Measurements from ENCODE around the gene GPC6. TPM values are rescaled to one million over a fixed set of nuclear protein-coding genes. Genes with fewer than 3 reads are reported as not detected.

GPC6 gene
- total and polyA plus RNA-seq, 5 donors from 2014 or later: not detected

GRCh38 chr13:93625536-93625935, 398.9 kb downstream of the GPC6 start:
- no peak overlapping the region for H3K27ac ChIP-seq (ENCODE audit: insufficient read depth, low read length, poor library complexity, severe bottlenecking)
- H3K4me3 Mint-ChIP-seq: no peak overlapping the region
- DNase-seq (no peak), ATAC-seq (ENCODE audit: low read depth in 2 of 2) (no peak)
- no peak overlapping the region for H3K27ac Mint-ChIP-seq
- no peaks in the 10 kb centered on the region for H3K36me3 Mint-ChIP-seq
- H3K9me3 Mint-ChIP-seq: peaks cover 0 to 8% (median 0%) of the 10 kb centered on the region in 7 donors
- H3K4me1 ChIP-seq (ENCODE audit: control insufficient read depth, insufficient read depth, low read length, poor library complexity, severe bottlenecking): no peaks in the 10 kb centered on the region
- no peaks in the 10 kb centered on the region for H3K9me3 ChIP-seq (ENCODE audit: control insufficient read depth in 2 of 2, low read length in 2 of 2)
- H3K36me3 ChIP-seq (ENCODE audit: control insufficient read depth, insufficient read depth, low read length): no peaks in the 10 kb centered on the region
- H3K4me1 Mint-ChIP-seq: no peaks in the 10 kb centered on the region
- peaks cover 4% of the 10 kb centered on the region for H3K27me3 Mint-ChIP-seq
- H3K27me3 ChIP-seq (ENCODE audit: control insufficient read depth, insufficient read depth, low read length): no peaks in the 10 kb centered on the region
- no peak overlapping the region for H3K4me3 ChIP-seq (ENCODE audit: low read depth, low read length)

GRCh38 chr13:93628136-93628797, 401.7 kb downstream of the GPC6 start:
- Histone ChIP-seq H3K36me3 (ENCODE audit: control insufficient read depth, insufficient read depth, low read length) (no peaks in the 10 kb centered on the region), H3K27me3 (ENCODE audit: control insufficient read depth, insufficient read depth, low read length) (no peaks in the 10 kb centered on the region), H3K4me3 (ENCODE audit: low read depth, low read length) (no peak overlapping the region), H3K27ac (ENCODE audit: insufficient read depth, low read length, poor library complexity, severe bottlenecking) (no peak overlapping the region), H3K4me1 (ENCODE audit: control insufficient read depth, insufficient read depth, low read length, poor library complexity, severe bottlenecking) (no peaks in the 10 kb centered on the region), H3K9me3 (ENCODE audit: control insufficient read depth in 2 of 2, low read length in 2 of 2) (no peaks in the 10 kb centered on the region)
- Mint-ChIP-seq H3K4me3 (no peak overlapping the region), H3K9me3 (peaks cover 0 to 5% (median 0%) of the 10 kb centered on the region in 7 donors), H3K36me3 (no peaks in the 10 kb centered on the region), H3K27ac (no peak overlapping the region), H3K4me1 (no peaks in the 10 kb centered on the region), H3K27me3 (peaks cover 4% of the 10 kb centered on the region)
- no peak for ATAC-seq (ENCODE audit: low read depth in 2 of 2)
- no peak for DNase-seq

- Histone ChIP-seq H3K27me3 (ENCODE audit: control insufficient read depth, insufficient read depth, low read length) (no peaks in the 10 kb centered on the region), H3K36me3 (ENCODE audit: control insufficient read depth, insufficient read depth, low read length) (no peaks in the 10 kb centered on the region), H3K27ac (ENCODE audit: insufficient read depth, low read length, poor library complexity, severe bottlenecking) (no peak overlapping the region), H3K4me3 (ENCODE audit: low read depth, low read length) (no peak overlapping the region), H3K9me3 (ENCODE audit: control insufficient read depth in 2 of 2, low read length in 2 of 2) (no peaks in the 10 kb centered on the region), H3K4me1 (ENCODE audit: control insufficient read depth, insufficient read depth, low read length, poor library complexity, severe bottlenecking) (no peaks in the 10 kb centered on the region)
- Mint-ChIP-seq H3K9me3 (no peaks in the 10 kb centered on the region), H3K4me1 (no peaks in the 10 kb centered on the region), H3K4me3 (no peak overlapping the region), H3K27me3 (no peaks in the 10 kb centered on the region), H3K36me3 (no peaks in the 10 kb centered on the region), H3K27ac (no peak overlapping the region)
- DNase-seq: no peak
- no peak for ATAC-seq (ENCODE audit: low read depth in 2 of 2)
Measured at GRCh38 chr13:93635616-93636032, 409.0 kb downstream of the GPC6 start.

GRCh38 chr13:93637852-93638251, 411.2 kb downstream of the GPC6 start:
- Histone ChIP-seq H3K27ac (ENCODE audit: insufficient read depth, low read length, poor library complexity, severe bottlenecking) (no peak overlapping the region), H3K27me3 (ENCODE audit: control insufficient read depth, insufficient read depth, low read length) (no peaks in the 10 kb centered on the region), H3K4me1 (ENCODE audit: control insufficient read depth, insufficient read depth, low read length, poor library complexity, severe bottlenecking) (no peaks in the 10 kb centered on the region), H3K36me3 (ENCODE audit: control insufficient read depth, insufficient read depth, low read length) (no peaks in the 10 kb centered on the region), H3K9me3 (ENCODE audit: control insufficient read depth in 2 of 2, low read length in 2 of 2) (no peaks in the 10 kb centered on the region), H3K4me3 (ENCODE audit: low read depth, low read length) (no peak overlapping the region)
- Mint-ChIP-seq H3K9me3 (peaks cover 0 to 1% (median 0%) of the 10 kb centered on the region in 7 donors), H3K27me3 (no peaks in the 10 kb centered on the region), H3K36me3 (no peaks in the 10 kb centered on the region), H3K4me3 (no peak overlapping the region), H3K27ac (no peak overlapping the region), H3K4me1 (no peaks in the 10 kb centered on the region)
- ATAC-seq (ENCODE audit: low read depth in 2 of 2): no peak
- DNase-seq: no peak

GRCh38 chr13:93640452-93640851, 413.8 kb downstream of the GPC6 start:
- no peaks in the 10 kb centered on the region for H3K9me3 ChIP-seq (ENCODE audit: control insufficient read depth in 2 of 2, low read length in 2 of 2)
- peaks cover 0 to 1% (median 0%) of the 10 kb centered on the region in 7 donors for H3K9me3 Mint-ChIP-seq
- no peaks in the 10 kb centered on the region for H3K4me1 Mint-ChIP-seq

GRCh38 chr13:93646245-93646644, 419.6 kb downstream of the GPC6 start:
- H3K4me1 Mint-ChIP-seq: no peaks in the 10 kb centered on the region

More at GRCh38 chr13:93640452-93640851, 413.8 kb downstream of the GPC6 start:
- H3K27ac Mint-ChIP-seq: no peak overlapping the region
- Histone ChIP-seq H3K27ac (ENCODE audit: insufficient read depth, low read length, poor library complexity, severe bottlenecking) (no peak overlapping the region), H3K27me3 (ENCODE audit: control insufficient read depth, insufficient read depth, low read length) (no peaks in the 10 kb centered on the region), H3K4me1 (ENCODE audit: control insufficient read depth, insufficient read depth, low read length, poor library complexity, severe bottlenecking) (no peaks in the 10 kb centered on the region), H3K4me3 (ENCODE audit: low read depth, low read length) (no peak overlapping the region), H3K36me3 (ENCODE audit: control insufficient read depth, insufficient read depth, low read length) (no peaks in the 10 kb centered on the region)
- no peak for DNase-seq
- ATAC-seq (ENCODE audit: low read depth in 2 of 2): no peak
- H3K27me3 Mint-ChIP-seq: no peaks in the 10 kb centered on the region
- no peak overlapping the region for H3K4me3 Mint-ChIP-seq
- no peaks in the 10 kb centered on the region for H3K36me3 Mint-ChIP-seq

GRCh38 chr13:93649496-93649895, 422.9 kb downstream of the GPC6 start:
- no peaks in the 10 kb centered on the region for H3K4me1 Mint-ChIP-seq
- no peak for ATAC-seq (ENCODE audit: low read depth in 2 of 2)
- H3K27me3 Mint-ChIP-seq: no peaks in the 10 kb centered on the region

More at GRCh38 chr13:93646245-93646644, 419.6 kb downstream of the GPC6 start:
- H3K4me3 ChIP-seq (ENCODE audit: low read depth, low read length): no peak overlapping the region
- Mint-ChIP-seq H3K4me3 (no peak overlapping the region), H3K27ac (no peak overlapping the region), H3K36me3 (no peaks in the 10 kb centered on the region), H3K9me3 (peaks cover 0 to 1% (median 0%) of the 10 kb centered on the region in 7 donors), H3K27me3 (no peaks in the 10 kb centered on the region)
- H3K27me3 ChIP-seq (ENCODE audit: control insufficient read depth, insufficient read depth, low read length): no peaks in the 10 kb centered on the region
- ATAC-seq (ENCODE audit: low read depth in 2 of 2) (no peak), DNase-seq (no peak)
- H3K9me3 ChIP-seq (ENCODE audit: control insufficient read depth in 2 of 2, low read length in 2 of 2): no peaks in the 10 kb centered on the region
- H3K36me3 ChIP-seq (ENCODE audit: control insufficient read depth, insufficient read depth, low read length): no peaks in the 10 kb centered on the region
- no peak overlapping the region for H3K27ac ChIP-seq (ENCODE audit: insufficient read depth, low read length, poor library complexity, severe bottlenecking)
- H3K4me1 ChIP-seq (ENCODE audit: control insufficient read depth, insufficient read depth, low read length, poor library complexity, severe bottlenecking): no peaks in the 10 kb centered on the region

GRCh38 chr13:93653776-93654175, 427.2 kb downstream of the GPC6 start:
- no peaks in the 10 kb centered on the region for H3K27me3 ChIP-seq (ENCODE audit: control insufficient read depth, insufficient read depth, low read length)
- H3K4me3 ChIP-seq (ENCODE audit: low read depth, low read length): no peak overlapping the region
- no peaks in the 10 kb centered on the region for H3K9me3 ChIP-seq (ENCODE audit: control insufficient read depth in 2 of 2, low read length in 2 of 2)
- H3K27ac ChIP-seq (ENCODE audit: insufficient read depth, low read length, poor library complexity, severe bottlenecking): no peak overlapping the region
- H3K27me3 Mint-ChIP-seq: no peaks in the 10 kb centered on the region
- H3K4me1 Mint-ChIP-seq: no peaks in the 10 kb centered on the region
- H3K4me1 ChIP-seq (ENCODE audit: control insufficient read depth, insufficient read depth, low read length, poor library complexity, severe bottlenecking): no peaks in the 10 kb centered on the region
- DNase-seq (no peak), ATAC-seq (ENCODE audit: low read depth in 2 of 2) (no peak)
- no peaks in the 10 kb centered on the region for H3K36me3 ChIP-seq (ENCODE audit: control insufficient read depth, insufficient read depth, low read length)
- no peak overlapping the region for H3K27ac Mint-ChIP-seq
- H3K9me3 Mint-ChIP-seq: peaks cover 0 to 6% (median 0%) of the 10 kb centered on the region in 7 donors
- H3K36me3 Mint-ChIP-seq: no peaks in the 10 kb centered on the region
- no peak overlapping the region for H3K4me3 Mint-ChIP-seq

More at GRCh38 chr13:93649496-93649895, 422.9 kb downstream of the GPC6 start:
- Histone ChIP-seq H3K9me3 (ENCODE audit: control insufficient read depth in 2 of 2, low read length in 2 of 2) (no peaks in the 10 kb centered on the region), H3K4me3 (ENCODE audit: low read depth, low read length) (no peak overlapping the region), H3K27me3 (ENCODE audit: control insufficient read depth, insufficient read depth, low read length) (no peaks in the 10 kb centered on the region), H3K36me3 (ENCODE audit: control insufficient read depth, insufficient read depth, low read length) (no peaks in the 10 kb centered on the region), H3K4me1 (ENCODE audit: control insufficient read depth, insufficient read depth, low read length, poor library complexity, severe bottlenecking) (no peaks in the 10 kb centered on the region), H3K27ac (ENCODE audit: insufficient read depth, low read length, poor library complexity, severe bottlenecking) (no peak overlapping the region)
- Mint-ChIP-seq H3K36me3 (no peaks in the 10 kb centered on the region), H3K9me3 (no peaks in the 10 kb centered on the region), H3K4me3 (no peak overlapping the region), H3K27ac (no peak overlapping the region)
- DNase-seq: no peak

Data from CD4-positive, CD25-positive, alpha-beta regulatory T cell (primary cell).